HG03045 (cell line): ENCODE data around the gene EARS2.
"Not testable (repeated sequence)": the region's sequence is repeated elsewhere in the genome, so short reads cannot be mapped to it uniquely, and the experiment has no call there.

Experiments
- ATAC-seq: cut with Tn5 transposase; IDR thresholded peaks from one replicate; pipeline ENCODE4 v1.9.1; 2021; ENCODE audit warnings: mild to moderate bottlenecking, moderate library complexity; ENCODE audit not compliant: unreplicated experiment

The EARS2 gene

GRCh38 chr16:23556881-23557778, at the start of gene EARS2, which contains the start of gene UBFD1:
TSS of gene EARS2 (minus strand) at chr16:23557350. CDS start at chr16:23557343, 7 bp downstream.
TSS of gene UBFD1 (plus strand) at chr16:23557727. CDS start at chr16:23557743, 16 bp downstream.
- ATAC-seq = peak; percentile 90

GRCh38 chr16:23597003-23597756, 40.0 kb upstream of the EARS2 start:
- ATAC-seq = no peak

GRCh38 chr16:23595951-23596720, 39.0 kb upstream of the EARS2 start, which contains the start of gene NDUFAB1:
TSS of gene NDUFAB1 (minus strand) at chr16:23596316. CDS start at chr16:23596290, 26 bp downstream.
- peak; percentile 88 for ATAC-seq

GRCh38 chr16:23595246-23595950, 38.2 kb upstream of the EARS2 start:
- no peak for ATAC-seq

GRCh38 chr16:23594186-23594585, 37.0 kb upstream of the EARS2 start:
- ATAC-seq = no peak

- ATAC-seq = no peak
These were observed 33.0 kb upstream of the EARS2 start for GRCh38 chr16:23590181-23590580.

GRCh38 chr16:23587726-23588125, 30.6 kb upstream of the EARS2 start:
- no peak for ATAC-seq

GRCh38 chr16:23584186-23585076, 27.3 kb upstream of the EARS2 start:
- no peak for ATAC-seq

- ATAC-seq = not testable (repeated sequence)
These were observed 26.1 kb upstream of the EARS2 start for GRCh38 chr16:23583271-23583670.

GRCh38 chr16:23581764-23582163, 24.6 kb upstream of the EARS2 start:
- ATAC-seq = no peak

- no peak for ATAC-seq
These were observed 23.2 kb upstream of the EARS2 start for GRCh38 chr16:23580391-23580790.

- no peak for ATAC-seq
These were observed 22.2 kb upstream of the EARS2 start for GRCh38 chr16:23579371-23579770.

GRCh38 chr16:23578101-23578830, 21.1 kb upstream of the EARS2 start:
- ATAC-seq = no peak

GRCh38 chr16:23577493-23577892, 20.3 kb upstream of the EARS2 start:
- no peak for ATAC-seq

- no peak for ATAC-seq
These were observed 18.7 kb upstream of the EARS2 start for GRCh38 chr16:23575834-23576233.

- no peak for ATAC-seq
These were observed 16.7 kb upstream of the EARS2 start for GRCh38 chr16:23573817-23574216.

GRCh38 chr16:23572394-23572793, 15.2 kb upstream of the EARS2 start:
- ATAC-seq = no peak

- ATAC-seq = no peak
These were observed 14.7 kb upstream of the EARS2 start for GRCh38 chr16:23571895-23572294.
